HuH-7 (cell line): Measurements from ENCODE around the gene EDIL3.
"Not testable (repeated sequence)": the region's sequence is repeated elsewhere in the genome, so short reads cannot be mapped to it uniquely, and the experiment has no call there.

Experiments used
- DNase-seq: peaks from one replicate; pipeline ENCODE4 v3.0.0; 2011; ENCODE audit warnings: low spot score

EDIL3 gene

DNA sequence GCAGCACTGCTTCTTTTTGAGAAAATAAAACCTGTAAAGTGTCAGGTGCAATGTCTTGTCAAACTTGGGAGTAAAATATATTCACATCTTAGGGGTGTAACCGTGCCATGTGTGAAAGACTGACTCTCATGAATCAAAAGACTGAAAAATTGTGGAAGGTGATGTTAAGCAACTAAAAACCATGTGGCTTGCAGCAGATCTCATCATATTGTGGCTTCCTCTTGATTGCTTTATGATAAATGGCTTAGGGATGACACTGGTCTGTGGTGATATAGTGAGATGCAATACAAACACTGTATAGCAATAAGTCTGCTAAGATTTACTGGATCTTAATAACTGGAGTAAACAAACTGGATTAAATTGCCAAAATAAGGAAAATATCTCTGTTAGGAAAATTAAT lies 321.6 kb downstream of the EDIL3 start:
- DNase-seq, result no peak

DNA sequence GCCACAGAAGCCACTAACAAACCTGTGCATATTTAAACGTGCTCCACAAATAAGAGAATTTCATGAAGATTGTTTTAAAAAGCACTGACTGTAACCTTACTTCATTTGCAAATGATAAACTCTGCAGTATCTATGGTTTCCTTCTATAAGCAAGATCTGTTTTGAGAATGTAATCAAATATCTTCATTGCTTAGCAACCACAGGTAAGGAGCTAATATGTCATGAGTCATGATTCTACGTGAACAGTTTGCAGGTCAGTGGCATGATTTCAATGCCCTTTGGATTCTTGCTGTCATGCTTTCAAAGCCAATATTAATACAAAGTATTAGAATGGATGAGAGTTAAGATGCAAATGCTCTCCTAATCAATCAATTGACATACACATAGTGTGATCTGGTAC lies 325.0 kb downstream of the EDIL3 start:
- no peak for DNase-seq

DNA sequence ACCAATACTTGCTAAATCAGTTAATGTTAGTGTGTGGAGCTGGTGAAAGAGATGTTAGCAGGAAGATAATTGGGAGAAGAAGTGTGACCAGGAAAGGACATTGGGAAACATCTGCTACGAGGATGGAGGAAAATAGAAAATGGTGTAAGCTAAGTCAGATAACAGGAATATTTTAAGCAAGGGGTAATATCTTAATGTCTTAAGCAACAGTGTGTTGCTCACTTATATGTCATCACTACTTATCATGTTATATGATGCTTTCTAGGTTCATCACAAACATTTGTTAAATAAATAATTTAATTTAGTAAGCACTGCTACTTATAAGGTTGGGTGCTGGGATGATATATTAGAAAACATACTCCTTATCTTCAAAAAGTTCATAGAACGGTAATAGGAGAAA lies 326.1 kb downstream of the EDIL3 start:
- no peak for DNase-seq

- no peak for DNase-seq
Measured at GRCh38 chr5:84057211-84057610, 327.5 kb downstream of the EDIL3 start.

DNA sequence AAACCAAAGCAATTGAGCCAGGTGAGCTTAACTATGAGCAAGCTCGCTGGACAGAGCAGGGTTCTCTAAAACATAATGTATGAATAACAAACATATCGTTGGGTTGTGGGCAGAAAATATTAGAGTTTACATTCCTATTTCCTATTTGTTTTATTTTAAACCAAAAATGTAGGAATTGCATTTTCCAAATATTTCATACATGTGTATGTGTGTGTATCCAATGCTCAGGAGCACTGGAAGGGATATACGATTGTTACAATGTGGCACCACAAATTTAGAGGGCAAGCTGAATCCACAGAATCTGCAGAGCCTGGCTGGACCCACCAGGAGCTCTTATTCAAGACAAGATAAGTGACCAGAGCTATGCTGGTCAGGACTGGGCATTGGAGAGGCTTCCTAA lies 338.7 kb downstream of the EDIL3 start:
- no peak for DNase-seq

DNA sequence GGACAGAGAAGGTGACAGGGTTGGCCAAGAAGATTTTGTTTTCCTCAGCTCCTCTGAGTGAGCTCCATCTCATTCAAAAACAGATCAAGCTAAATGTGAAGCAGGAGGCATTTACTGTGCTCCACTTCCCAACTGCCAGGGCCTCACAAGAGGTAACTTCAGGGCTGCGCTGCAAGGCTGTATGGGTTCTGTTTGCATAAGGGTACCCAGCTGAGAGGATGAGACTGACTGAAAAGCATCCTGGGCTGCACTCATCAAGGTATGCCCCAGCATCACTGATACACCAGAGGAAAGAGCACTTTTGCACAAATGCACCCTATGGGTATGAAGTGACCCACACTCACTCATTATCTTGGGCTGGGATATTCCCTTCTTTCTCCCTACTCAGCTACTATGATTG lies 347.8 kb downstream of the EDIL3 start:
- no peak for DNase-seq

DNA sequence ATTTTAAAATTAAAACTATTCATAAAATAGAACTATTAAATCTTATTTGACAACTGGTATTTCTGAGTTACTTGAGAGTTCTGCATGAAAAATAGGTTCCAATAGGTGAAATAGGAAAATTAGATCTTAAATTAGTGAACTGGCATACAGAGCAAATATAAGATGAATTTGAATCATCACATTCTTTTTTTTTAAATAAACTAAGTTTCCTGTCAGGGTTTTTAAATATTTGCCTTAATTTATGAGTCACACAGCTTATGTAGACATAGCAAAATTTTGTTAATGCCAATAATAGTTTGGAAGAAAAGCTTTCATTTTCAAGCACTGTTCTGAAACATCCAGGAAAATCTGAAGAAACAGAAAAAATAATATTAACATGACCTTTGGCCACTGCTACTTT lies 352.4 kb downstream of the EDIL3 start:
- no peak for DNase-seq

DNA sequence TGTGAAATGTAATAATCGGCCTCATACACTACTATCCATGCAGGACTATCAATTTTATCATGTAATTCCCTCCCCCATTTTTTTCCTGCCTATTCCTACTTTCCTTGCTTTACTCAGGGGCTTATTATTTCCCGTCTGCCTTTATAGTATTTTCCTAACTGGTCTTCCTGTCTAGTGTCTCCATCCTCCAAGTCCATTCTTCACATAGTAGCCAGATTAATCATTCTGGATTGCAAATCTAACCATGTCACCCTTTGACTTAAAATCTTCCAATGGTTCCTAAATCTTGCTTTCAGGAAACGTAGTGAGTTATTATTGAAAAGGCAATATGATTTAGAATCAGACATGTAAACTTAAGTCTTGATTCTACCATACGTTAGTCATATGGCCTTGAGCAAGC lies 356.6 kb downstream of the EDIL3 start:
- DNase-seq, result no peak

GRCh38 chr5:84018521-84018920 lies 366.2 kb downstream of the EDIL3 start:
- not testable (repeated sequence) for DNase-seq

DNA sequence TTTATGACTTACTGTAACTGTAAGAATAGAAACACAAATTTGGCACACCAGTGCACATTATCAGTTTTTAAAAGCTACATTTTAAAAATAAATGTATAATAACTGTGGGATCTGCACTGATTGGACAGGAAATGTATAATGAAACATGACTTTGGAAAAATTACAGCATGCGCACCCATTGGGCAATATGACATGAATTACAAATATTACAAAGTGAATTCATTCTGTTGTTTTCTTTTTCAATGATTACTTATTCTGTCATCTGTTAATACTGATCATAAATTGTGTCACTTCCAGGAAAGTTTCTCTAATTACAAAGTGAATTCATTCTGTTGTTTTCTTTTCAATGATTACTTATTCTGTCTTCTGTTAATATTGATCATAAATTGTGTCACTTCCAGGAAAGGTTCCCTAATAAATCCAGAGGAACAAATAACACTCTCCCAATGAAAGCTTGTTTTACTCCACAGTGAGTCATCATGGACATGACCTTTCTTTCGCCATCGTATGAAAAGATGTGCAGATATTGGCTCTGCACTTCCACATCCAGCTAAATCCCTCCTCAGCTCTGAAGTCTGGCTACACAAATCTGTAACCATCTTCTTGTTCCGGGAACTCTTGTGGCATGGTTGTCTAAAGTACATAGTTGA lies 367.0 kb downstream of the EDIL3 start:
- no peak for DNase-seq

GRCh38 chr5:84016085-84016484 lies 368.6 kb downstream of the EDIL3 start:
- DNase-seq, result no peak

DNA sequence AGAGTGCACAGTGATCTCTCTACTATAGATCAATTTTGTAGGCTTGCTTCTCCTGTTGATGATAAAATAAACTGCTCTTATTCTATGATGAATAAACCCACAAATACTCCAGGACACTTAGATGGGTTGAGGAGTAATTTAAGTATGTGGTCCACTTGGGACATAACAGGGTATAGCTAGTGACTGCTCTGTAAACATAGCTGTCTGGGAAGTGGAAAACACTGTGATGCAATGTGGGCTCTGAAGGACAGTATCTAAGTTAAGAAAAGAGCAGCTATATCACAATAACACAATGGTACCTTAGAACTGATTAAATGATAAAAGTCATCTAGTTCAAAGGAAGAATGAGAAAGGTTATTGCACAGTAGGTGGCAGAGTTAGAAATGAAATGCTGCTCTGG lies 369.7 kb downstream of the EDIL3 start:
- DNase-seq, result no peak

DNA sequence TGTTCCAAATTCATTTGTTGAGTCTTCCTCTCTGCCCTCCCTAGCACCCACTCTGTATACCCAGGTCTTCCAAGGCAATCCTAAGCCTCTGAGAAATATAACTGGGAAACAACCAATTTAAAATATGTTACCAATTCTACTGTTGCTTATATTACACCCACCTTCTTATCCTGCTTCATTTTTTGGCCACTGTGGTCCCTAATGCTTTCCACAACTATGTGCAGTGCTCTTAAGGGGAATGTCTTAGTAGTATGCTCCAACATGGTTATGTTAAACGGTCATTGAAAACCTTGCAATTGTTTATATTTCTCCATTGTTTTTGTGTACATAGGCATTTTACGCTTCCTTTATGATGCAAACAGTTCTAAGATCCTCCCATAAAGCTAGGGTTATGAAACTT lies 390.9 kb downstream of the EDIL3 start:
- DNase-seq, result no peak

- no peak for DNase-seq
Measured at GRCh38 chr5:83991566-83992224, 393.0 kb downstream of the EDIL3 start.

- no peak for DNase-seq
Measured at GRCh38 chr5:83988293-83988685, 396.4 kb downstream of the EDIL3 start.

GRCh38 chr5:83987513-83988292 lies 397.0 kb downstream of the EDIL3 start:
- DNase-seq, result no peak

DNA sequence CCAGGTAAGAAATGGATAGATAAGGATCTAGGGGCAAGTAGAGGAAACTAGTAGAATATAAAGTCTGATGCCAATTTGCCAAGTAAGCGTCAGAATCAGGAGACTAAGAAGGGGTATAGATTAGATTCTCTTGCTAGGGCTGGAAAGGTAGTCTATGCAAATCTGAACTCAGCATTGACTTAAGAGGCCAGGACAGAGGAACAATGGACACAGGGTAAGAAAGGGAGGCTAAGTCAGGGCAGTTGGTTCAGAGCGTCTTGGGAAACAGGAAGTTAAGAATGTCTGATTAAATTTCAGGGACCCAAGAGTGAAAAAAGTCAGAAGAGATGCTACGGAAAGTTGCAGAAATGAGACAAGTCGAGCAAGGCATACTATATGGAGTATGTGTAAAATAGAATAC lies 400.8 kb downstream of the EDIL3 start:
- no peak for DNase-seq

DNA sequence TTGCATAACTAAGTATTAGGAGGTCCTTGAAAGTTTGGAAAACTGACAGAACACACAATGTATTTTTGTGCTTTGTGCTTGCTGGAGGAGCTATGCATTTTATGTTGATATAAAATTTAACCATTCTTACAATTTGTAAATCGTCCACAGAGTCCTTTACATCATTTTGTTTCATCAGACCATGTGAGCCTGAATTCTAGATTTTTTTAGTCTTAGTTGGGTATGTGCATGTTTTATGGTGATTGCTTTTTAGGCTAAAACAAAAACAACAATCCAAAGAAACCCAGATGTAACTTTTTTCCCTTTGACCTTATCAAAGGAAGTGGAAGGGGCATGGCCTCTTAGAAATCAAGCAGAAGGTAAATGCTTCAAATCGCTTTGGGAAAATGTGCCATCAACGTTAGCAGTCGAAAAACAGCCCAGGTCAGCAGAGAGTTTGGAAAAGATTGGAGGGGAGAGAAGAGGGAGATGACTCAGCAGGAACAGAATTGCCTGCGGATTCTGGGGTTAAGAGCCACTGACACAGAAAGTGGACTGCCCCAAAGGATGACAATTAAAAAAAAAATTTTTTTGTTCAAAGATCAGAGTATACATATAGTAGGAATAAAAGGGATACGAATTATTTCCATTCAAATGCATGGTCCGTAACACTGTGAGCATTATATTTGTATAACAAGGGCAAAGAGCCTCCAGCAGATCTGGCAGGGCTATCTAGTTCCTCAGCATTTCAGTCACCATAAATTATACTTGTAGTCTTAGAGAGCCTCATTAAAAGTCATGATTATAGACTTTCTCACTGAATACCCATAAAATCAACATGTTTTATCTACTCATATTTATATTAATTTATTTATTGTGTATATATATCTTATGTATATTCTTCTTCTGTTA lies 410.5 kb downstream of the EDIL3 start:
- DNase-seq, result no peak

- no peak for DNase-seq
Measured at GRCh38 chr5:83972909-83973308, 411.8 kb downstream of the EDIL3 start.

GRCh38 chr5:83972236-83972635 lies 412.4 kb downstream of the EDIL3 start:
- no peak for DNase-seq

- DNase-seq, result no peak
Measured at GRCh38 chr5:83967417-83967816, 417.3 kb downstream of the EDIL3 start.

GRCh38 chr5:83965441-83965840 lies 419.2 kb downstream of the EDIL3 start:
- DNase-seq, result no peak
